H1 (cell line): ENCODE measurements around the gene PDZD8.

Source experiments
- CTCF ChIP-seq, 3 experiments: IDR thresholded peaks; 1 replicate in 2 of 3; 2 replicates in 1 of 3; pipeline versions ENCODE4 v1.5.1 to v1.6.1; 2011; ENCODE audit warnings: low read length in 3 of 3, mild to moderate bottlenecking in 3 of 3, inconsistent platforms in 2 of 3, low read depth in 1 of 3, moderate library complexity in 1 of 3; ENCODE audit not compliant: insufficient read depth in 1 of 3; ENCODE audit errors: control extremely low read depth in 1 of 3
- MAX ChIP-seq: IDR thresholded peaks from 2 replicates; pipeline ENCODE4 v1.6.1; 2012; ENCODE audit warnings: inconsistent platforms
- POLR2A ChIP-seq, 2 experiments: IDR thresholded peaks; 1 replicate in 1 of 2; 2 replicates in 1 of 2; pipeline ENCODE4 v1.6.1; 2011; ENCODE audit warnings: low read depth in 2 of 2, low read length in 2 of 2, mild to moderate bottlenecking in 2 of 2; ENCODE audit errors: control extremely low read depth in 1 of 2
- POLR2AphosphoS5 ChIP-seq: IDR thresholded peaks from 2 replicates; pipeline ENCODE4 v1.6.1; 2011; ENCODE audit warnings: low read depth, low read length
- RNF2 ChIP-seq: fragments of 200-900, 300-1000 bp; sonication (generic); IDR thresholded peaks from 2 replicates; pipeline ENCODE4 v1.7.1; 2016; ENCODE audit warnings: borderline replicate concordance, low read depth, mild to moderate bottlenecking, antibody characterized with exemption, low read length; ENCODE audit not compliant: poor library complexity, severe bottlenecking; ENCODE audit errors: missing control alignments
- TAF7 ChIP-seq: optimal IDR thresholded peaks from 2 replicates; pipeline ENCODE3; 2011; ENCODE audit warnings: low read depth, mild to moderate bottlenecking, inconsistent platforms, low read length, moderate library complexity, borderline replicate concordance
- YY1 ChIP-seq: IDR thresholded peaks from 2 replicates; pipeline ENCODE4 v1.6.1; 2011; ENCODE audit warnings: low read depth, mild to moderate bottlenecking, low read length
- ZNF274 ChIP-seq: IDR thresholded peaks from 2 replicates; pipeline ENCODE4 v1.7.0; 2012; ENCODE audit warnings: low read length, borderline replicate concordance; ENCODE audit errors: extremely low read depth

- TF ChIP-seq CTCF (IDR thresholded peaks at IDR 0.05; ENCODE audit: control extremely low read depth in 1 of 3, insufficient read depth in 1 of 3, low read depth in 1 of 3, low read length in 3 of 3) = no peak
- TF ChIP-seq TAF7 = no peak
- no peak for TF ChIP-seq POLR2AphosphoS5
- TF ChIP-seq MAX = no peak
- TF ChIP-seq YY1 = no peak
- TF ChIP-seq ZNF274 = no peak
- no peak for TF ChIP-seq POLR2A (IDR thresholded peaks at IDR 0.05; ENCODE audit: control extremely low read depth in 1 of 2, low read depth in 2 of 2, low read length in 2 of 2)
- TF ChIP-seq RNF2 = no peak
Observed at GRCh38 chr10:117300671-117301070, 74.6 kb downstream of the PDZD8 start.
